Measurements from ENCODE around the gene MED14. TPM values are rescaled to one million over a fixed set of nuclear protein-coding genes. Genes with fewer than 3 reads are reported as not detected.

MED14 gene
- total RNA-seq, 1 donor from 2014 or later = 79.9 TPM

DNA sequence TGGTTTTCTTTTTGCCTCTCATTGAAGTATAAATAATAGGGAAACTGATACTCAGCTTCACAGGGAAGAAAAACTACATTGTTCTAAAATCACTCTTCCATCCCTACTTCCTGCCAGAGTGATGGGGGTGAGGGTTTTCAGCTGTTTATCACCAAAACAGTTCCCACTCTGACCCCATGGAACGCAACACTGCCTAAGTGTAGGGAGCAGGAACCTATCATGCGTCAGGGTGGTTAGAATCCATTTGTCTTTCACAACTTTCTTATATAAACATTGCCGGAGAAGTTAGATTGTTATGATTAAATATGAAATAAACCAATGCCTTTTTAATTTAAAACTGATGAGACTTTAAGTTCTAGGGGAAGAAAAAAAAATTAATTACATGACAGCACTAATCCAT, 128.0 kb downstream of the MED14 start:
- H3K4me3 Mint-ChIP-seq (ENCODE audit: unreplicated experiment) = no peak overlapping the region
- H3K36me3 Mint-ChIP-seq (ENCODE audit: low read depth, unreplicated experiment) = no peaks in the 10 kb centered on the region
- no peak overlapping the region for H3K9ac ChIP-seq (ENCODE audit: low read length)
- FAIRE-seq (peak; percentile 49), DNase-seq (ENCODE audit: low read depth) (no peak)
- H3K27ac ChIP-seq (ENCODE audit: low read depth, low read length) = no peak overlapping the region
- H3K27me3 ChIP-seq (ENCODE audit: insufficient read depth, low read length) = no peaks in the 10 kb centered on the region
- no peaks in the 10 kb centered on the region for H3K79me2 ChIP-seq (ENCODE audit: insufficient read depth, low read length)
- H3K27me3 Mint-ChIP-seq (ENCODE audit: low read depth, unreplicated experiment) = no peaks in the 10 kb centered on the region
- no peak overlapping the region for H3K27ac Mint-ChIP-seq (ENCODE audit: unreplicated experiment)
- H3K36me3 ChIP-seq (ENCODE audit: insufficient read depth, low read length) = no peaks in the 10 kb centered on the region
- H2AFZ ChIP-seq (ENCODE audit: low read depth, low read length) = no peak overlapping the region
- no peaks in the 10 kb centered on the region for H3K4me1 Mint-ChIP-seq (ENCODE audit: low read depth, unreplicated experiment)
- H3K9me3 ChIP-seq (ENCODE audit: insufficient read depth, low read depth, low read length) = no peaks in the 10 kb centered on the region
- no peak for TF ChIP-seq EZH2 (IDR thresholded peaks at IDR 0.05; ENCODE audit: insufficient read depth, low read length)
- TF ChIP-seq, protein P1, sequence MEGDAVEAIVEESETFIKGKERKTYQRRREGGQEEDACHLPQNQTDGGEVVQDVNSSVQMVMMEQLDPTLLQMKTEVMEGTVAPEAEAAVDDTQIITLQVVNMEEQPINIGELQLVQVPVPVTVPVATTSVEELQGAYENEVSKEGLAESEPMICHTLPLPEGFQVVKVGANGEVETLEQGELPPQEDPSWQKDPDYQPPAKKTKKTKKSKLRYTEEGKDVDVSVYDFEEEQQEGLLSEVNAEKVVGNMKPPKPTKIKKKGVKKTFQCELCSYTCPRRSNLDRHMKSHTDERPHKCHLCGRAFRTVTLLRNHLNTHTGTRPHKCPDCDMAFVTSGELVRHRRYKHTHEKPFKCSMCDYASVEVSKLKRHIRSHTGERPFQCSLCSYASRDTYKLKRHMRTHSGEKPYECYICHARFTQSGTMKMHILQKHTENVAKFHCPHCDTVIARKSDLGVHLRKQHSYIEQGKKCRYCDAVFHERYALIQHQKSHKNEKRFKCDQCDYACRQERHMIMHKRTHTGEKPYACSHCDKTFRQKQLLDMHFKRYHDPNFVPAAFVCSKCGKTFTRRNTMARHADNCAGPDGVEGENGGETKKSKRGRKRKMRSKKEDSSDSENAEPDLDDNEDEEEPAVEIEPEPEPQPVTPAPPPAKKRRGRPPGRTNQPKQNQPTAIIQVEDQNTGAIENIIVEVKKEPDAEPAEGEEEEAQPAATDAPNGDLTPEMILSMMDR (IDR thresholded peaks at IDR 0.05; ENCODE audit: insufficient read depth, low read depth, low read length) = no peak
- H3K9me3 Mint-ChIP-seq (ENCODE audit: unreplicated experiment) = no peaks in the 10 kb centered on the region
- H3K4me3 ChIP-seq (ENCODE audit: insufficient read depth, low read depth, low read length) = no peak overlapping the region
- H3K4me2 ChIP-seq (ENCODE audit: low read length) = no peak overlapping the region
- H3K4me1 ChIP-seq (ENCODE audit: insufficient read depth, low read length) = no peaks in the 10 kb centered on the region
- H4K20me1 ChIP-seq (ENCODE audit: insufficient read depth, low read length) = no peaks in the 10 kb centered on the region

DNA sequence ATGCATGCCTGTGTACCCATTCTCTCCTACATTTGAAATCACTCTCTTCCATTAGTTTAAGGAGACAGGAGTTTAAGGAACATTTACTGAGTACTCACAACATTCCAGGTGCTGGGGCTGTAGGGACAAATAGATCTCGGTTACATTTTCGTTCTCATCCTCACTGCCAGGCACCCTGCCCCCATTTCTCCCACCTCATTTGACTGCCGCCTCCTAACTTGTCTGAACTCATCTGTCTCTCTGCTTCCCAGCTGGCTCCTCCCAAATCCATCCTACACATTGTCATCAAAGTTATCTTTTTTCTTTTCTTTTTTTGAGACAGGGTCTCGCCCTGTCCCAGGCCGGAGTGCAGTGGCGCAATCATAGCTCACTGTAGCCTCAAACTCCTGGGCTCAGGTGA, 131.9 kb downstream of the MED14 start:
- DNase-seq (ENCODE audit: low read depth) (no peak), FAIRE-seq (peak; percentile 49)
- no peak overlapping the region for H3K27ac Mint-ChIP-seq (ENCODE audit: unreplicated experiment)
- H3K4me1 Mint-ChIP-seq (ENCODE audit: low read depth, unreplicated experiment) = no peaks in the 10 kb centered on the region
- Histone ChIP-seq H3K9me3 (ENCODE audit: insufficient read depth, low read depth, low read length) (no peaks in the 10 kb centered on the region), H3K4me2 (ENCODE audit: low read length) (no peak overlapping the region), H3K4me1 (ENCODE audit: insufficient read depth, low read length) (no peaks in the 10 kb centered on the region), H3K27ac (ENCODE audit: low read depth, low read length) (no peak overlapping the region), H3K36me3 (ENCODE audit: insufficient read depth, low read length) (peaks cover 9% of the 10 kb centered on the region), H2AFZ (ENCODE audit: low read depth, low read length) (no peak overlapping the region), H3K27me3 (ENCODE audit: insufficient read depth, low read length) (no peaks in the 10 kb centered on the region), H3K4me3 (ENCODE audit: insufficient read depth, low read depth, low read length) (no peak overlapping the region), H4K20me1 (ENCODE audit: insufficient read depth, low read length) (no peaks in the 10 kb centered on the region), H3K79me2 (ENCODE audit: insufficient read depth, low read length) (no peaks in the 10 kb centered on the region), H3K9ac (ENCODE audit: low read length) (no peak overlapping the region)
- no peaks in the 10 kb centered on the region for H3K27me3 Mint-ChIP-seq (ENCODE audit: low read depth, unreplicated experiment)
- H3K36me3 Mint-ChIP-seq (ENCODE audit: low read depth, unreplicated experiment) = peaks cover 4% of the 10 kb centered on the region
- no peak overlapping the region for H3K4me3 Mint-ChIP-seq (ENCODE audit: unreplicated experiment)
- TF ChIP-seq, protein P1 (IDR thresholded peaks at IDR 0.05; ENCODE audit: insufficient read depth, low read depth, low read length) = no peak
- no peak for TF ChIP-seq EZH2 (IDR thresholded peaks at IDR 0.05; ENCODE audit: insufficient read depth, low read length)
- H3K9me3 Mint-ChIP-seq (ENCODE audit: unreplicated experiment) = no peaks in the 10 kb centered on the region

Other genes with a start within 250 kb of the MED14 start
- gene ATP6AP2, start 154.6 kb downstream of the MED14 start, total RNA-seq = 153 and 185 TPM in 2 replicates
- gene MPC1L, start 112.1 kb downstream of the MED14 start, total RNA-seq = not detected in 2 replicates
- 12.8 and 12.9 TPM in 2 replicates for gene CXorf38, start 88.0 kb downstream of the MED14 start, total RNA-seq